Ishikawa (cell line): ENCODE measurements around the gene CES3.

Experiments used
- CEBPB ChIP-seq: IDR thresholded peaks from 2 replicates; pipeline ENCODE4 v1.6.1; 2012
- CREB1 ChIP-seq: IDR thresholded peaks from 2 replicates; pipeline ENCODE4 v1.6.1; 2012; ENCODE audit warnings: low read depth
- EGR1 ChIP-seq: IDR thresholded peaks from 2 replicates; pipeline ENCODE4 v1.6.1; 2012
- EP300 ChIP-seq: IDR thresholded peaks from 2 replicates; pipeline ENCODE4 v1.6.1; 2012; ENCODE audit warnings: borderline replicate concordance
- FOXM1 ChIP-seq: IDR thresholded peaks from 2 replicates; pipeline ENCODE4 v1.6.1; 2012; ENCODE audit warnings: low read depth, borderline replicate concordance
- MAX ChIP-seq: IDR thresholded peaks from 2 replicates; pipeline ENCODE4 v1.6.1; 2012
- NFIC ChIP-seq: IDR thresholded peaks from 2 replicates; pipeline ENCODE4 v1.6.1; 2012
- RAD21 ChIP-seq: IDR thresholded peaks from 2 replicates; pipeline ENCODE4 v1.6.1; 2012; ENCODE audit warnings: low read depth
- TAF1 ChIP-seq: IDR thresholded peaks from 2 replicates; pipeline ENCODE4 v1.6.1; 2012; ENCODE audit warnings: low read depth, mild to moderate bottlenecking
- TCF12 ChIP-seq: IDR thresholded peaks from 2 replicates; pipeline ENCODE4 v1.6.1; 2012; ENCODE audit warnings: low read depth
- YY1 ChIP-seq: IDR thresholded peaks from 2 replicates; pipeline ENCODE4 v1.6.1; 2012; ENCODE audit warnings: low read depth
- ZBTB7A ChIP-seq: IDR thresholded peaks from 2 replicates; pipeline ENCODE4 v1.6.1; 2012; ENCODE audit warnings: low read depth
- TF ChIP-seq, protein P1 (sequence below): IDR thresholded peaks from 2 replicates; pipeline ENCODE4 v1.6.1; 2012; ENCODE audit warnings: low read depth, mild to moderate bottlenecking

- TF ChIP-seq, protein P1, sequence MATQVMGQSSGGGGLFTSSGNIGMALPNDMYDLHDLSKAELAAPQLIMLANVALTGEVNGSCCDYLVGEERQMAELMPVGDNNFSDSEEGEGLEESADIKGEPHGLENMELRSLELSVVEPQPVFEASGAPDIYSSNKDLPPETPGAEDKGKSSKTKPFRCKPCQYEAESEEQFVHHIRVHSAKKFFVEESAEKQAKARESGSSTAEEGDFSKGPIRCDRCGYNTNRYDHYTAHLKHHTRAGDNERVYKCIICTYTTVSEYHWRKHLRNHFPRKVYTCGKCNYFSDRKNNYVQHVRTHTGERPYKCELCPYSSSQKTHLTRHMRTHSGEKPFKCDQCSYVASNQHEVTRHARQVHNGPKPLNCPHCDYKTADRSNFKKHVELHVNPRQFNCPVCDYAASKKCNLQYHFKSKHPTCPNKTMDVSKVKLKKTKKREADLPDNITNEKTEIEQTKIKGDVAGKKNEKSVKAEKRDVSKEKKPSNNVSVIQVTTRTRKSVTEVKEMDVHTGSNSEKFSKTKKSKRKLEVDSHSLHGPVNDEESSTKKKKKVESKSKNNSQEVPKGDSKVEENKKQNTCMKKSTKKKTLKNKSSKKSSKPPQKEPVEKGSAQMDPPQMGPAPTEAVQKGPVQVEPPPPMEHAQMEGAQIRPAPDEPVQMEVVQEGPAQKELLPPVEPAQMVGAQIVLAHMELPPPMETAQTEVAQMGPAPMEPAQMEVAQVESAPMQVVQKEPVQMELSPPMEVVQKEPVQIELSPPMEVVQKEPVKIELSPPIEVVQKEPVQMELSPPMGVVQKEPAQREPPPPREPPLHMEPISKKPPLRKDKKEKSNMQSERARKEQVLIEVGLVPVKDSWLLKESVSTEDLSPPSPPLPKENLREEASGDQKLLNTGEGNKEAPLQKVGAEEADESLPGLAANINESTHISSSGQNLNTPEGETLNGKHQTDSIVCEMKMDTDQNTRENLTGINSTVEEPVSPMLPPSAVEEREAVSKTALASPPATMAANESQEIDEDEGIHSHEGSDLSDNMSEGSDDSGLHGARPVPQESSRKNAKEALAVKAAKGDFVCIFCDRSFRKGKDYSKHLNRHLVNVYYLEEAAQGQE, result no peak
- TF ChIP-seq TAF1 (no peak), MAX (no peak), FOXM1 (no peak), EGR1 (no peak), RAD21 (no peak), ZBTB7A (no peak), EP300 (no peak), NFIC (no peak), CEBPB (no peak), CREB1 (no peak), YY1 (no peak), TCF12 (no peak)
Measured at GRCh38 chr16:67023689-67024088, 62.6 kb downstream of the CES3 start.
